Activated T-helper 1 cell treated with anti-CD3 and anti-CD28 coated beads, Interleukin-12 subunit alpha, Interleukin-12 subunit beta, Interleukin-2, Interleukin-4 antibody, amounts not matched to agents 30 ng/mL and 10 ng/mL and 1 ng/mL, durations not matched to agents 14 hours and 24 hours and 36 hours (primary cell): ENCODE measurements around the gene NDUFB1. TPM values are rescaled to one million over a fixed set of nuclear protein-coding genes. Genes with fewer than 3 reads are reported as not detected.

Experiments
- DNase-seq: peaks from one replicate; pipeline ENCODE4 v3.0.0; 2021; ENCODE audit warnings: low spot score
- H3K27ac Mint-ChIP-seq: one replicate; pipeline ENCODE4 v1.8.0; 2021; ENCODE audit warnings: mild to moderate bottlenecking, mixed read lengths
- H3K27me3 Mint-ChIP-seq: one replicate; pipeline ENCODE4 v1.8.0; 2022; ENCODE audit warnings: mild to moderate bottlenecking, moderate library complexity, mixed read lengths; ENCODE audit not compliant: insufficient read depth
- H3K36me3 Mint-ChIP-seq: one replicate; pipeline ENCODE4 v1.8.0; 2021; ENCODE audit warnings: low read depth, mixed read lengths
- H3K4me1 Mint-ChIP-seq: one replicate; pipeline ENCODE4 v1.8.0; 2021; ENCODE audit warnings: low read depth, mixed read lengths
- H3K4me3 Mint-ChIP-seq: one replicate; pipeline ENCODE4 v1.8.0; 2021; ENCODE audit warnings: mild to moderate bottlenecking, moderate library complexity, mixed read lengths
- H3K9me3 Mint-ChIP-seq: one replicate; pipeline ENCODE4 v1.8.0; 2021; ENCODE audit warnings: mixed read lengths
- intact Hi-C: fragments of 100-400 bp; cut with micrococcal nuclease; formaldehyde crosslinking; loops from one replicate; pipeline ENCODE4 v1.15.1; 2024
- total RNA-seq: library from RNA; stranded (reverse); gene quantifications from 2 replicates; pipeline ENCODE4 v1.2.3, GENCODE V29; 2022

NDUFB1 gene
- total RNA-seq, 1 donor from 2014 or later, result 83.5 TPM

- Mint-ChIP-seq H3K4me1 (peaks cover 28% of the 10 kb centered on the region), H3K36me3 (peaks cover 29% of the 10 kb centered on the region), H3K27ac (peak overlapping the region; percentile 100), H3K9me3 (no peaks in the 10 kb centered on the region), H3K27me3 (no peaks in the 10 kb centered on the region), H3K4me3 (peak overlapping the region; percentile 97)
- no peak for DNase-seq
- intact Hi-C loops, result loop anchor here (1.0 to 5.0 kb wide), 5 partner anchors 15 to 1059 kb away; partner anchors contain the start of genes ATXN3, PPP4R3A, RPS6KA5 and TRIP11
Measured at GRCh38 chr14:92121207-92121669, 268 bp downstream of the NDUFB1 start.

- H3K9me3 Mint-ChIP-seq, result no peaks in the 10 kb centered on the region
- H3K27me3 Mint-ChIP-seq, result no peaks in the 10 kb centered on the region
- H3K4me3 Mint-ChIP-seq, result no peak overlapping the region
- intact Hi-C loops, result loop anchor here (5.0 to 10.0 kb wide), 5 partner anchors 237 to 1282 kb away; partner anchors contain the start of gene RPS6KA5
- H3K4me1 Mint-ChIP-seq, result peaks cover 28% of the 10 kb centered on the region
- no peaks in the 10 kb centered on the region for H3K36me3 Mint-ChIP-seq
- DNase-seq, result no peak
- H3K27ac Mint-ChIP-seq, result no peak overlapping the region
Measured at GRCh38 chr14:92109490-92109889, 12.0 kb downstream of the NDUFB1 start.

- intact Hi-C loops, result loop anchor here (5.0 to 10.0 kb wide), 5 partner anchors 236 to 1281 kb away; partner anchors contain the start of gene RPS6KA5
Measured at GRCh38 chr14:92108345-92109254, 12.9 kb downstream of the NDUFB1 start.

GRCh38 chr14:92106143-92106926 is 15.2 kb downstream of the NDUFB1 start, which contains the start of gene ATXN3:
TSS of gene ATXN3 (minus strand) at chr14:92106582. CDS start at chr14:92106552, 30 bp downstream.
- Mint-ChIP-seq H3K4me1 (peaks cover 42% of the 10 kb centered on the region), H3K9me3 (no peaks in the 10 kb centered on the region), H3K27me3 (no peaks in the 10 kb centered on the region), H3K4me3 (peak within 1 kb of the TSS; percentile 99), H3K27ac (peak within 1 kb of the TSS; percentile 97), H3K36me3 (no peaks in the 10 kb centered on the region)
- peak; percentile 93 for DNase-seq
- intact Hi-C loops, result loop anchor here (1.0 to 10.0 kb wide), 9 partner anchors 15 to 1279 kb away; partner anchors contain the start of genes CPSF2, GOLGA5, NDUFB1 and RPS6KA5

More at GRCh38 chr14:92108345-92109254, 12.9 kb downstream of the NDUFB1 start:
- no peak overlapping the region for H3K27ac Mint-ChIP-seq
- no peak for DNase-seq
- no peaks in the 10 kb centered on the region for H3K36me3 Mint-ChIP-seq
- peaks cover 30% of the 10 kb centered on the region for H3K4me1 Mint-ChIP-seq
- H3K9me3 Mint-ChIP-seq, result no peaks in the 10 kb centered on the region
- H3K4me3 Mint-ChIP-seq, result no peak overlapping the region
- H3K27me3 Mint-ChIP-seq, result no peaks in the 10 kb centered on the region

- intact Hi-C loops, result loop anchor here (1.0 to 10.0 kb wide), 9 partner anchors 15 to 1279 kb away; partner anchors contain the start of genes CPSF2, GOLGA5, NDUFB1 and RPS6KA5
- H3K4me3 Mint-ChIP-seq, result peak overlapping the region; percentile 99
- H3K4me1 Mint-ChIP-seq, result peaks cover 42% of the 10 kb centered on the region
- H3K27ac Mint-ChIP-seq, result peak overlapping the region; percentile 97
- no peaks in the 10 kb centered on the region for H3K27me3 Mint-ChIP-seq
- H3K36me3 Mint-ChIP-seq, result no peaks in the 10 kb centered on the region
- H3K9me3 Mint-ChIP-seq, result no peaks in the 10 kb centered on the region
- DNase-seq, result peak; percentile 11
Measured at GRCh38 chr14:92105893-92106142, 15.7 kb downstream of the NDUFB1 start.

- peaks cover 42% of the 10 kb centered on the region for H3K4me1 Mint-ChIP-seq
- H3K36me3 Mint-ChIP-seq, result no peaks in the 10 kb centered on the region
- H3K27ac Mint-ChIP-seq, result peak overlapping the region; percentile 97
- H3K4me3 Mint-ChIP-seq, result peak overlapping the region; percentile 99
- H3K9me3 Mint-ChIP-seq, result no peaks in the 10 kb centered on the region
- DNase-seq, result no peak
- no peaks in the 10 kb centered on the region for H3K27me3 Mint-ChIP-seq
- intact Hi-C loops, result loop anchor here (5.0 to 10.0 kb wide), 5 partner anchors 233 to 1278 kb away; partner anchors contain the start of gene RPS6KA5
Measured at GRCh38 chr14:92105073-92105892, 16.2 kb downstream of the NDUFB1 start.

GRCh38 chr14:92103363-92103989 is 18.0 kb downstream of the NDUFB1 start:
- intact Hi-C loops, result loop anchor here (10.0 kb wide), 1 partner anchor 779 kb away; no protein-coding TSS in a partner anchor
- Mint-ChIP-seq H3K27me3 (no peaks in the 10 kb centered on the region), H3K27ac (no peak overlapping the region), H3K4me3 (no peak overlapping the region), H3K4me1 (peaks cover 43% of the 10 kb centered on the region), H3K9me3 (no peaks in the 10 kb centered on the region), H3K36me3 (no peaks in the 10 kb centered on the region)
- DNase-seq, result no peak

- Mint-ChIP-seq H3K27me3 (no peaks in the 10 kb centered on the region), H3K9me3 (no peaks in the 10 kb centered on the region), H3K4me3 (no peak overlapping the region), H3K27ac (no peak overlapping the region), H3K4me1 (peaks cover 20% of the 10 kb centered on the region), H3K36me3 (peaks cover 3% of the 10 kb centered on the region)
- DNase-seq, result no peak
- intact Hi-C loops, result loop anchor here (10.0 kb wide), 1 partner anchor 775 kb away; no protein-coding TSS in a partner anchor
Measured at GRCh38 chr14:92099802-92100201, 21.7 kb downstream of the NDUFB1 start.

- no peaks in the 10 kb centered on the region for H3K4me1 Mint-ChIP-seq
- H3K27ac Mint-ChIP-seq, result no peak overlapping the region
- no peaks in the 10 kb centered on the region for H3K9me3 Mint-ChIP-seq
- no peaks in the 10 kb centered on the region for H3K27me3 Mint-ChIP-seq
- no peak overlapping the region for H3K4me3 Mint-ChIP-seq
- H3K36me3 Mint-ChIP-seq, result peaks cover 23% of the 10 kb centered on the region
- DNase-seq, result no peak
- intact Hi-C loops, result no loop called here
Measured at GRCh38 chr14:92093320-92093719, 28.2 kb downstream of the NDUFB1 start.

GRCh38 chr14:92088494-92088893 is 33.0 kb downstream of the NDUFB1 start:
- H3K4me1 Mint-ChIP-seq, result no peaks in the 10 kb centered on the region

GRCh38 chr14:92074555-92074954 is 47.0 kb downstream of the NDUFB1 start:
- Mint-ChIP-seq H3K4me1 (no peaks in the 10 kb centered on the region), H3K27ac (no peak overlapping the region), H3K4me3 (no peak overlapping the region), H3K27me3 (no peaks in the 10 kb centered on the region), H3K36me3 (peaks cover 13% of the 10 kb centered on the region), H3K9me3 (no peaks in the 10 kb centered on the region)
- intact Hi-C loops, result no loop called here
- no peak for DNase-seq

More at GRCh38 chr14:92088494-92088893, 33.0 kb downstream of the NDUFB1 start:
- no peaks in the 10 kb centered on the region for H3K27me3 Mint-ChIP-seq
- intact Hi-C loops, result no loop called here
- H3K36me3 Mint-ChIP-seq, result peaks cover 29% of the 10 kb centered on the region
- no peak overlapping the region for H3K4me3 Mint-ChIP-seq
- H3K27ac Mint-ChIP-seq, result no peak overlapping the region
- no peak for DNase-seq
- no peaks in the 10 kb centered on the region for H3K9me3 Mint-ChIP-seq
